PFSK-1 (cell line): ENCODE data around the gene GADD45G. TPM values are rescaled to one million over a fixed set of nuclear protein-coding genes. Genes with fewer than 3 reads are reported as not detected.

Experiments used
- FOXP2 ChIP-seq: optimal IDR thresholded peaks from 2 replicates; pipeline ENCODE3; 2011; ENCODE audit warnings: borderline replicate concordance, control low read depth, inconsistent platforms; ENCODE audit not compliant: insufficient read depth; ENCODE audit errors: extremely low read length, extremely low read depth
- POLR2AphosphoS5 ChIP-seq: IDR thresholded peaks from 2 replicates; pipeline ENCODE4 v1.6.1; 2012; ENCODE audit warnings: low read depth, mild to moderate bottlenecking, control low read depth, low read length, moderate library complexity
- REST ChIP-seq, 2 experiments: IDR thresholded peaks; 2 replicates each; pipeline versions ENCODE4 v1.6.1 to v1.8.0; 2011 to 2012; ENCODE audit warnings: low read depth in 2 of 2, low read length in 2 of 2, control low read depth in 1 of 2, inconsistent platforms in 1 of 2, mild to moderate bottlenecking in 1 of 2, moderate library complexity in 1 of 2; ENCODE audit not compliant: insufficient read depth in 1 of 2
- SIN3A ChIP-seq: IDR thresholded peaks from 2 replicates; pipeline ENCODE4 v1.6.1; 2012; ENCODE audit warnings: mild to moderate bottlenecking, low read length, moderate library complexity, borderline replicate concordance; ENCODE audit not compliant: insufficient read depth
- TAF1 ChIP-seq: IDR thresholded peaks from 2 replicates; pipeline ENCODE4 v1.6.1; 2012; ENCODE audit warnings: low read length, control low read depth, borderline replicate concordance; ENCODE audit not compliant: insufficient read depth
- polyA plus RNA-seq: library from polyadenylated mRNA; unstranded; fragments of >200 nt; gene quantifications from one replicate; pipeline ENCODE4 v1.2.1, GENCODE V29; 2012; ENCODE audit warnings: low read depth, missing spikeins; ENCODE audit not compliant: insufficient read length

GADD45G gene
- not detected for polyA plus RNA-seq

- TF ChIP-seq SIN3A (no peak), REST (IDR thresholded peaks at IDR 0.05; ENCODE audit: insufficient read depth in 1 of 2, low read depth in 2 of 2, low read length in 2 of 2) (no peak), TAF1 (no peak), FOXP2 (no peak), POLR2AphosphoS5 (no peak)
Measured at GRCh38 chr9:89604729-89605464, at the start of gene GADD45G. Gene GADD45G, plus strand, starts transcription at chr9:89605012. Its CDS starts 110 bp downstream, at chr9:89605122.

GRCh38 chr9:89555036-89555415, 49.8 kb upstream of the GADD45G start:
- TF ChIP-seq FOXP2 = no peak
- no peak for TF ChIP-seq POLR2AphosphoS5
- TF ChIP-seq TAF1 = no peak
- TF ChIP-seq SIN3A = no peak
- TF ChIP-seq REST (IDR thresholded peaks at IDR 0.05; ENCODE audit: insufficient read depth in 1 of 2, low read depth in 2 of 2, low read length in 2 of 2) = no peak

GRCh38 chr9:89555451-89556375, 49.1 kb upstream of the GADD45G start:
- TF ChIP-seq REST (IDR thresholded peaks at IDR 0.05; ENCODE audit: insufficient read depth in 1 of 2, low read depth in 2 of 2, low read length in 2 of 2) = no peak

GRCh38 chr9:89558196-89558899, 46.5 kb upstream of the GADD45G start:
- TF ChIP-seq POLR2AphosphoS5 = no peak
- TF ChIP-seq SIN3A = no peak
- TF ChIP-seq TAF1 = no peak
- TF ChIP-seq REST (IDR thresholded peaks at IDR 0.05; ENCODE audit: insufficient read depth in 1 of 2, low read depth in 2 of 2, low read length in 2 of 2) = no peak
- TF ChIP-seq FOXP2 = no peak
